ENCODE data around the gene GRM8.

- TF ChIP-seq CTCF (IDR thresholded peaks at IDR 0.05) (no peak), TCF7L2 (IDR thresholded peaks at IDR 0.05; ENCODE audit: low read depth, low read length) (no peak), POLR2AphosphoS5 (IDR thresholded peaks at IDR 0.05; ENCODE audit: low read depth, low read length) (no peak), SIN3A (IDR thresholded peaks at IDR 0.05; ENCODE audit: borderline replicate concordance, insufficient read depth, low read depth, low read length) (no peak), REST (IDR thresholded peaks at IDR 0.05; ENCODE audit: insufficient read depth in 1 of 2, low read depth in 2 of 2, low read length in 1 of 2) (no peak)
Measured at GRCh38 chr7:126959649-126960048, 293.1 kb downstream of the GRM8 start.
